GM18517 (cell line): ENCODE results near the gene RIN1.

Experiments used
- ATAC-seq: cut with Tn5 transposase; IDR thresholded peaks from one replicate; pipeline ENCODE4 v1.9.1; 2021; ENCODE audit warnings: mild to moderate bottlenecking, moderate library complexity; ENCODE audit not compliant: unreplicated experiment

The RIN1 gene

GRCh38 chr11:66284526-66285078, 51.6 kb downstream of the RIN1 start:
- ATAC-seq, result no peak

GRCh38 chr11:66283461-66284105, 52.7 kb downstream of the RIN1 start:
- ATAC-seq, result no peak

GRCh38 chr11:66282468-66283455, 53.5 kb downstream of the RIN1 start:
- ATAC-seq, result peak; percentile 47
